PC-9 (cell line): ENCODE measurements around the gene HNRNPA2B1. TPM values are rescaled to one million over a fixed set of nuclear protein-coding genes. Genes with fewer than 3 reads are reported as not detected.

Source experiments
- BruUV-seq: library from RNA; stranded (reverse); fragments of 400-500 nt; replicated peaks from 2 replicates; lab custom pipeline; 2021; lab: Mats Ljungman, UMichigan
- CTCF ChIA-PET: fragments of 300-600 bp; sonication (Branson Sonifier 250); formaldehyde crosslinking; loops from one replicate; lab custom pipeline; 2022; ENCODE audit warnings: antibody characterized with exemption; lab: Charles Lee
- POLR2A ChIA-PET: fragments of 300-600 bp; sonication (Branson Sonifier 250); formaldehyde crosslinking; loops from one replicate; lab custom pipeline; 2022; ENCODE audit warnings: antibody characterized with exemption; ENCODE audit not compliant: unreplicated experiment; lab: Charles Lee
- DNase-seq, 2 experiments: peaks; one replicate each; pipeline versions ENCODE4 v3.0.0 to v3.0.0-alpha.2; 2015 to 2022; ENCODE audit warnings: mixed read lengths in 1 of 2
- H2AFZ ChIP-seq: fragments of 200-600 bp; sonication (generic); 2 replicates; pipeline ENCODE4 v1.8.1; 2017; ENCODE audit warnings: antibody characterized with exemption
- H3F3A ChIP-seq: fragments of 200-600 bp; sonication (generic); 2 replicates; pipeline ENCODE4 v1.8.1; 2017; ENCODE audit warnings: antibody characterized with exemption, mild to moderate bottlenecking, low read depth; ENCODE audit not compliant: insufficient read depth
- H3K27ac ChIP-seq: fragments of 200-600 bp; sonication (generic); 2 replicates; pipeline ENCODE4 v1.6.1; 2016; ENCODE audit warnings: mixed run types
- H3K27me3 ChIP-seq: fragments of 200-600 bp; sonication (generic); 2 replicates; pipeline ENCODE4 v1.6.1; 2016; ENCODE audit warnings: low read depth, mixed run types; ENCODE audit not compliant: insufficient read depth
- H3K36me3 ChIP-seq: fragments of 200-600 bp; sonication (generic); 2 replicates; pipeline ENCODE4 v1.6.1; 2016; ENCODE audit warnings: low read depth, mixed run types
- H3K4me1 ChIP-seq: fragments of 200-600 bp; sonication (generic); replicated peaks from 2 replicates; pipeline ENCODE4 v1.6.1; 2016; ENCODE audit warnings: mixed run types; ENCODE audit not compliant: insufficient read depth
- H3K4me2 ChIP-seq: fragments of 200-600 bp; sonication (generic); 2 replicates; pipeline ENCODE4 v1.6.1; 2017; ENCODE audit warnings: mixed run types
- H3K4me3 ChIP-seq: fragments of 200-600 bp; sonication (generic); 2 replicates; pipeline ENCODE4 v1.6.1; 2016; ENCODE audit warnings: mixed run types
- H3K79me2 ChIP-seq: fragments of 200-600 bp; sonication (generic); 2 replicates; pipeline ENCODE4 v1.6.1; 2017; ENCODE audit warnings: low read depth, mixed run types
- H3K9me2 ChIP-seq: fragments of 200-600 bp; sonication (generic); 2 replicates; pipeline ENCODE4 v1.8.1; 2017; ENCODE audit warnings: mild to moderate bottlenecking; ENCODE audit not compliant: insufficient read depth
- H3K9me3 ChIP-seq: fragments of 200-600 bp; sonication (generic); 2 replicates; pipeline ENCODE4 v1.8.1; 2016; ENCODE audit warnings: low read depth; ENCODE audit not compliant: insufficient read depth
- H4K20me1 ChIP-seq: fragments of 200-600 bp; sonication (generic); 2 replicates; pipeline ENCODE4 v1.8.1; 2017; ENCODE audit not compliant: insufficient read depth
- EZH2 ChIP-seq: fragments of 200-600 bp; sonication (generic); IDR thresholded peaks from 2 replicates; pipeline ENCODE4 v1.8.0; 2017; ENCODE audit warnings: antibody characterized with exemption, low read depth
- intact Hi-C: fragments of 100-400 bp; cut with micrococcal nuclease; formaldehyde crosslinking; loops from one replicate; pipeline ENCODE4 v1.10.0; 2022; ENCODE audit not compliant: unreplicated experiment
- total RNA-seq: library from RNA; stranded (reverse); gene quantifications from 2 replicates; pipeline ENCODE4 v1.2.3, GENCODE V29; 2021
- TF ChIP-seq, protein P1 (sequence below): fragments of 200-600 bp; sonication (generic); conservative IDR thresholded peaks from 2 replicates; pipeline ENCODE4 v1.6.1; 2017; ENCODE audit warnings: mixed run types, antibody characterized with exemption, mild to moderate bottlenecking, moderate library complexity

The HNRNPA2B1 gene
- total RNA-seq, 1 experiment from 2014 or later, result 792 TPM

DNA sequence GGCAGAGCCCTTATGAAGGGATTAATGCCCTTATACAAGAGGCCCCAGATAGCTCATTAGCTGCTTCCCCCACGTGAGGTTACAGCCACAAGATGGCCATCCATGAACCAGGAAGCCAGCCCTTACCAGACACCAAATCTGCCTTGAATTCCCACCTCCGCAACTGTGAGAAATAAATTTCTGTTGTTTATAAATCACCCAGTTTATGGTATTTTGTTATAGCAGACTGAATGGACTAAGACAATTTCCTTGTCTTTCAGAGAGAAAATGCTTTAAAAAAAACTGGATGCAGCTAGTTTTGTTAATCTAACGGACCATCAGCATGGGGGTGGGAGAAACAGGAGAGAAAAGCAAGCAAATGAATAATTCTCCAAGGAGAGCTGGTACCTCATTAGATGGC, 37.5 kb upstream of the HNRNPA2B1 start:
- DNase-seq, result no peak
- CTCF ChIA-PET, result no interaction called here
- Histone ChIP-seq H3K4me3 (no peak overlapping the region), H3K9me2 (no peaks in the 10 kb centered on the region), H3F3A (no peaks in the 10 kb centered on the region), H3K36me3 (no peaks in the 10 kb centered on the region), H4K20me1 (no peaks in the 10 kb centered on the region), H3K9me3 (0 out of 2 replicates have a peak, but pooled peaks cover 5% of the 10 kb centered on the region), H3K27ac (no peak overlapping the region), H3K4me2 (no peak overlapping the region), H3K27me3 (no peaks in the 10 kb centered on the region), H3K79me2 (no peaks in the 10 kb centered on the region), H2AFZ (no peak overlapping the region), H3K4me1 (no peaks in the 10 kb centered on the region)
- intact Hi-C loops, result no loop called here
- POLR2A ChIA-PET, result no interaction called here
- BruUV-seq, result no TSS peak
- TF ChIP-seq, protein P1, sequence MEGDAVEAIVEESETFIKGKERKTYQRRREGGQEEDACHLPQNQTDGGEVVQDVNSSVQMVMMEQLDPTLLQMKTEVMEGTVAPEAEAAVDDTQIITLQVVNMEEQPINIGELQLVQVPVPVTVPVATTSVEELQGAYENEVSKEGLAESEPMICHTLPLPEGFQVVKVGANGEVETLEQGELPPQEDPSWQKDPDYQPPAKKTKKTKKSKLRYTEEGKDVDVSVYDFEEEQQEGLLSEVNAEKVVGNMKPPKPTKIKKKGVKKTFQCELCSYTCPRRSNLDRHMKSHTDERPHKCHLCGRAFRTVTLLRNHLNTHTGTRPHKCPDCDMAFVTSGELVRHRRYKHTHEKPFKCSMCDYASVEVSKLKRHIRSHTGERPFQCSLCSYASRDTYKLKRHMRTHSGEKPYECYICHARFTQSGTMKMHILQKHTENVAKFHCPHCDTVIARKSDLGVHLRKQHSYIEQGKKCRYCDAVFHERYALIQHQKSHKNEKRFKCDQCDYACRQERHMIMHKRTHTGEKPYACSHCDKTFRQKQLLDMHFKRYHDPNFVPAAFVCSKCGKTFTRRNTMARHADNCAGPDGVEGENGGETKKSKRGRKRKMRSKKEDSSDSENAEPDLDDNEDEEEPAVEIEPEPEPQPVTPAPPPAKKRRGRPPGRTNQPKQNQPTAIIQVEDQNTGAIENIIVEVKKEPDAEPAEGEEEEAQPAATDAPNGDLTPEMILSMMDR, result no peak
- no peak for TF ChIP-seq EZH2

DNA sequence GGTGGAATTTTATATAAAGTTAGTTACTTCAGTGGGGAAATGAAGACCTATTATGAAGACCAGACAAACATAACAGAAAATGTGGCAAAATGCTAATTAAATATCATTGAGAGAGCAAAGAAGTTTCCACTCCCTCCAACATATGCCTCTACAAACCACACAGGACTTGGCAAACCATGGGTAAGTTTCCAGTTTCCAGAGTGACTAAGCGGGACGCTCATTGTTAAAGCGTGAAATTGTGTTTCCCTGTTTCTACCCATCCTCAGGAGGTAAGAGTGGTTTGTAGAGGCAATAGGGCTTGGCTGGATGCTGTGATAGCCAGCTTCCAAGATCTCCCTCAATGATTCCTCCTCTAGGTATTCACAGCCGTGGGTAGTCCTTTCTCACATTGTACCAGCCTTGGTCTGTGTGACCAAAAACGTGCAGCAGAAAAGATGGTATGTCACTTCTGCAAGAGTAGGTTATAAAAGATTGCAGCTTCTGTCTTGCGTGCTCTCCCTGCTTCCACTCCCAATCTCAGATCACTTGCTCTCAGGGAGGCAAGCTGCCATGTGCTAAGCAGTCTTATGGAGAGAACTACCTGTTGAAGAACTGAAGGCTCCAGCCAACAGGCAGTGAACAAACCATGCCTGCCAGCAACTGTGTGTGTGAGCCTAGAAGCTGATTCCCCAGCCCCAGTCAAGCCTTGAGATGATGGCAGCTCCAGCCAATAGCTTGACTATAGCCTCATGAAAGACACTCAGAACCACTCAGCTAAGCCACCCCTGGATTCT, 36.7 kb upstream of the HNRNPA2B1 start:
- BruUV-seq, result no TSS peak
- H3K4me3 ChIP-seq, result no peak overlapping the region
- H3K9me2 ChIP-seq, result no peaks in the 10 kb centered on the region
- H3K27ac ChIP-seq, result no peak overlapping the region
- ChIA-PET POLR2A (interaction anchor here (0.6 kb wide), 1 partner anchor 110 kb away, joined by 3 read pairs; no protein-coding TSS in a partner anchor), CTCF (no interaction called here)
- TF ChIP-seq, protein P1, result no peak
- TF ChIP-seq EZH2, result no peak
- no peaks in the 10 kb centered on the region for H3K4me1 ChIP-seq
- H3K27me3 ChIP-seq, result no peaks in the 10 kb centered on the region
- H3K4me2 ChIP-seq, result no peak overlapping the region
- intact Hi-C loops, result no loop called here
- H4K20me1 ChIP-seq, result no peaks in the 10 kb centered on the region
- DNase-seq, result no peak
- H3F3A ChIP-seq, result no peaks in the 10 kb centered on the region
- no peaks in the 10 kb centered on the region for H3K79me2 ChIP-seq
- no peaks in the 10 kb centered on the region for H3K36me3 ChIP-seq
- H3K9me3 ChIP-seq, result 0 out of 2 replicates have a peak, but pooled peaks cover 5% of the 10 kb centered on the region
- no peak overlapping the region for H2AFZ ChIP-seq

DNA sequence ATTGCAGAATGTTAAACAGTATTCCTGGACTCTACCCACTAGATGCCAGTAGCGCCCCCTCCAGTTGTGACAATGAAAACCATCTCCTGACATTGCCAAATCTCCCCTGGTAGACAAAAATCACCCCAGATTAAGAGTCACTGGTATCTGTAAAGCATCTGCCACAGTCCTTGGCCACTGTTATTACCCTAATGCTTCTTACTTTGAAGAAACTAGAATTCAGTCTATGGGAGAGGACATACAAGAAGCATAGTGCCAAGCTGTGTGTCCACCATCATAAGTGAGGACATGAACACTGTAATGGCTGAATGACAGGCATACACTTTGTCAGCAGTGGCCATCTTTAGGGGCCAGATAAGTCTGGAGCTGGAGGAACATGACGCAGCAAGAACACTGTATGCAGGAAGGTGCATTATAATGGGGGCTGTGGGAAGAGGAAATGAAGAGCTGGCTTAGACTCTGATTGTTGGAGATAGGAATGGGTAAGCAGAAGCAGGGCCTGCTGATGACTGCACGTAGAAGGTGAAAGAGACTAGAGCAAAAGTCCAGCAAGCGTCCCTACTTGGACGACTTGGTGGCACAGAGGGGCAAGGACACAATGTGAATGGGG, 33.5 kb upstream of the HNRNPA2B1 start:
- Histone ChIP-seq H3K27me3 (no peaks in the 10 kb centered on the region), H3K4me1 (no peaks in the 10 kb centered on the region), H2AFZ (no peak overlapping the region), H3K4me3 (no peak overlapping the region), H3K9me2 (no peaks in the 10 kb centered on the region), H3K4me2 (no peak overlapping the region), H3K9me3 (0 out of 2 replicates have a peak, but pooled peaks cover 5% of the 10 kb centered on the region), H4K20me1 (no peaks in the 10 kb centered on the region), H3K27ac (no peak overlapping the region), H3F3A (no peaks in the 10 kb centered on the region), H3K79me2 (no peaks in the 10 kb centered on the region), H3K36me3 (no peaks in the 10 kb centered on the region)
- DNase-seq, result no peak
- intact Hi-C loops, result no loop called here
- BruUV-seq, result no TSS peak
- ChIA-PET POLR2A (no interaction called here), CTCF (no interaction called here)
- TF ChIP-seq, protein P1, result no peak
- no peak for TF ChIP-seq EZH2
